H1 (cell line): Measurements from ENCODE around the gene NFX1. TPM values are rescaled to one million over a fixed set of nuclear protein-coding genes. Genes with fewer than 3 reads are reported as not detected.

Experiments
- CTCF ChIA-PET: fragments of 300-600 bp; sonication (Branson Sonifier 250); formaldehyde crosslinking; loops from one replicate; lab custom pipeline; 2021; ENCODE audit not compliant: partially characterized antibody; lab: Charles Lee
- POLR2A ChIA-PET: fragments of 300-600 bp; sonication (Branson Sonifier 250); formaldehyde crosslinking; loops from one replicate; lab custom pipeline; 2021; ENCODE audit warnings: inconsistent platforms; ENCODE audit not compliant: partially characterized antibody; lab: Charles Lee
- DNase-seq, 2 experiments: peaks; one replicate each; pipeline versions ENCODE4 v3.0.0 to v3.0.0-alpha.2; 2010 to 2022; ENCODE audit warnings: low spot score in 2 of 2, low read depth in 1 of 2, mixed read lengths in 1 of 2
- FAIRE-seq: peaks from 2 replicates; lab custom pipeline; 2011; peaks lifted over from hg19 to GRCh38; lab: Jason Lieb, UNC
- H2AFZ ChIP-seq: 2 replicates; pipeline ENCODE4 v1.8.1; 2012; ENCODE audit warnings: low read length, inconsistent platforms
- H2AK5ac ChIP-seq: 2 replicates; pipeline ENCODE4 v1.6.1; 2013; ENCODE audit warnings: low read depth, low read length
- H2BK120ac ChIP-seq: replicated peaks from 2 replicates; pipeline ENCODE3; 2013; ENCODE audit warnings: low read depth, low read length, inconsistent platforms
- H2BK12ac ChIP-seq: 2 replicates; pipeline ENCODE4 v1.6.1; 2013; ENCODE audit warnings: low read depth, low read length
- H2BK15ac ChIP-seq: 2 replicates; pipeline ENCODE4 v1.6.1; 2013; ENCODE audit warnings: low read length
- H2BK20ac ChIP-seq: 2 replicates; pipeline ENCODE4 v1.6.1; 2013; ENCODE audit warnings: low read length
- H2BK5ac ChIP-seq: 2 replicates; pipeline ENCODE4 v1.6.1; 2013; ENCODE audit warnings: low read depth, low read length
- H3K14ac ChIP-seq: 2 replicates; pipeline ENCODE4 v1.6.1; 2013; ENCODE audit warnings: inconsistent platforms; ENCODE audit not compliant: insufficient read length
- H3K18ac ChIP-seq: 2 replicates; pipeline ENCODE4 v1.6.1; 2013; ENCODE audit warnings: low read length; ENCODE audit errors: extremely low read depth
- H3K23ac ChIP-seq: 2 replicates; pipeline ENCODE4 v1.6.1; 2013; ENCODE audit warnings: inconsistent platforms; ENCODE audit not compliant: insufficient read length
- H3K23me2 ChIP-seq: 2 replicates; pipeline ENCODE4 v1.6.1; 2013; ENCODE audit warnings: low read depth, low read length
- H3K27ac ChIP-seq: 2 replicates; pipeline ENCODE4 v1.6.1; 2011; ENCODE audit warnings: low read depth, low read length, inconsistent platforms
- H3K27me3 ChIP-seq, 4 experiments: replicated peaks in 1 of 4; 1 replicate in 1 of 4; 2 replicates in 3 of 4; pipeline versions ENCODE4 v1.6.1 to v1.8.1; 2011 to 2013; ENCODE audit warnings: low read length in 3 of 4, mild to moderate bottlenecking in 3 of 4, inconsistent platforms in 2 of 4, mixed read lengths in 2 of 4, moderate library complexity in 1 of 4; ENCODE audit not compliant: control insufficient read depth in 3 of 4, insufficient read depth in 3 of 4; ENCODE audit errors: extremely low read depth in 1 of 4
- H3K36me3 ChIP-seq, 4 experiments: 2 replicates each; pipeline versions ENCODE4 v1.6.1 to v1.8.1; 2011 to 2013; ENCODE audit warnings: mild to moderate bottlenecking in 4 of 4, low read length in 3 of 4, moderate library complexity in 2 of 4, control low read depth in 1 of 4, inconsistent platforms in 1 of 4; ENCODE audit not compliant: insufficient read depth in 4 of 4, control insufficient read depth in 2 of 4
- H3K4ac ChIP-seq: replicated peaks from 2 replicates; pipeline ENCODE3; 2013; ENCODE audit warnings: low read length, low read depth, mixed read lengths, inconsistent platforms; ENCODE audit not compliant: insufficient read length
- H3K4me1 ChIP-seq, 4 experiments: replicated peaks in 1 of 4; 1 replicate in 1 of 4; 2 replicates in 3 of 4; pipeline versions ENCODE4 v1.6.1 to v1.8.1; 2011 to 2013; ENCODE audit warnings: low read length in 3 of 4, inconsistent platforms in 2 of 4, mixed read lengths in 1 of 4; ENCODE audit not compliant: insufficient read depth in 4 of 4, control insufficient read depth in 3 of 4
- H3K4me2 ChIP-seq, 2 experiments: 2 replicates each; pipeline versions ENCODE4 v1.6.1 to v1.8.1; 2011 to 2013; ENCODE audit warnings: low read depth in 2 of 2, low read length in 2 of 2, control low read depth in 1 of 2, inconsistent platforms in 1 of 2, mild to moderate bottlenecking in 1 of 2; ENCODE audit not compliant: insufficient read depth in 1 of 2
- H3K4me3 ChIP-seq, 4 experiments: fragments of 200-600, 300-600 bp in 1 of 4; sonication (generic), shearing (Covaris generic), sonication (Bioruptor Twin) in 1 of 4; 2 replicates each; pipeline versions ENCODE4 v1.5.1 to v1.8.1; 2011 to 2016; ENCODE audit warnings: low read length in 4 of 4, low read depth in 3 of 4, control low read depth in 2 of 4, inconsistent platforms in 2 of 4, mild to moderate bottlenecking in 2 of 4, mixed read lengths in 1 of 4, moderate library complexity in 1 of 4; ENCODE audit not compliant: insufficient read depth in 2 of 4; ENCODE audit errors: extremely low read depth in 1 of 4
- H3K56ac ChIP-seq: replicated peaks from 2 replicates; pipeline ENCODE3; 2013; ENCODE audit warnings: low read depth, mild to moderate bottlenecking, mixed read lengths, low read length, inconsistent platforms; ENCODE audit not compliant: insufficient read length
- H3K79me1 ChIP-seq: 2 replicates; pipeline ENCODE4 v1.6.1; 2013; ENCODE audit warnings: low read depth, low read length, control low read depth
- H3K79me2 ChIP-seq, 2 experiments: 2 replicates each; pipeline versions ENCODE4 v1.6.1 to v1.8.1; 2012 to 2013; ENCODE audit warnings: low read length in 2 of 2, mild to moderate bottlenecking in 2 of 2, inconsistent platforms in 1 of 2; ENCODE audit not compliant: insufficient read depth in 2 of 2, control insufficient read depth in 1 of 2
- H3K9ac ChIP-seq, 4 experiments: replicated peaks in 1 of 4; 1 replicate in 1 of 4; 2 replicates in 3 of 4; pipeline versions ENCODE4 v1.6.1 to v1.8.1; 2011 to 2013; ENCODE audit warnings: low read depth in 3 of 4, low read length in 3 of 4, control low read depth in 2 of 4, mild to moderate bottlenecking in 2 of 4, moderate library complexity in 2 of 4, inconsistent platforms in 1 of 4; ENCODE audit errors: extremely low read depth in 1 of 4
- H3K9me3 ChIP-seq, 2 experiments: 2 replicates each; pipeline versions ENCODE4 v1.6.1 to v1.8.1; 2012 to 2013; ENCODE audit warnings: mild to moderate bottlenecking in 2 of 2, moderate library complexity in 2 of 2, control low read depth in 1 of 2, inconsistent platforms in 1 of 2, low read depth in 1 of 2, low read length in 1 of 2, mixed read lengths in 1 of 2; ENCODE audit not compliant: insufficient read depth in 2 of 2
- H4K20me1 ChIP-seq, 2 experiments: replicated peaks in 1 of 2; 2 replicates each; pipeline versions ENCODE3 to v1.8.1; 2011 to 2013; ENCODE audit warnings: inconsistent platforms in 2 of 2, low read length in 2 of 2, mild to moderate bottlenecking in 1 of 2; ENCODE audit not compliant: insufficient read depth in 2 of 2, control insufficient read depth in 1 of 2
- H4K5ac ChIP-seq: 2 replicates; pipeline ENCODE4 v1.6.1; 2013; ENCODE audit warnings: low read length, low read depth, mixed read lengths, inconsistent platforms; ENCODE audit not compliant: insufficient read length
- H4K8ac ChIP-seq: 2 replicates; pipeline ENCODE4 v1.8.0; 2013; ENCODE audit warnings: mild to moderate bottlenecking, moderate library complexity, low read length, inconsistent platforms; ENCODE audit not compliant: insufficient read depth; ENCODE audit errors: extremely low read depth
- H4K91ac ChIP-seq: replicated peaks from 2 replicates; pipeline ENCODE3; 2013; ENCODE audit warnings: low read length, mixed read lengths, inconsistent platforms; ENCODE audit not compliant: insufficient read length
- CREB1 ChIP-seq: IDR thresholded peaks from 2 replicates; pipeline ENCODE4 v1.6.1; 2012; ENCODE audit warnings: inconsistent platforms
- E2F6 ChIP-seq: IDR thresholded peaks from 2 replicates; pipeline ENCODE4 v1.6.1; 2012; ENCODE audit warnings: inconsistent platforms
- POLR2A ChIP-seq, 2 experiments: IDR thresholded peaks; 1 replicate in 1 of 2; 2 replicates in 1 of 2; pipeline ENCODE4 v1.6.1; 2011; ENCODE audit warnings: low read depth in 2 of 2, low read length in 2 of 2, mild to moderate bottlenecking in 2 of 2; ENCODE audit errors: control extremely low read depth in 1 of 2
- SP2 ChIP-seq: IDR thresholded peaks from 2 replicates; pipeline ENCODE4 v1.6.1; 2012; ENCODE audit warnings: mild to moderate bottlenecking, low read length, inconsistent platforms
- TAF1 ChIP-seq: IDR thresholded peaks from 2 replicates; pipeline ENCODE4 v1.6.1; 2011; ENCODE audit warnings: mild to moderate bottlenecking, low read depth, low read length
- WGBS, 2 experiments: shearing (Covaris generic) in 1 of 2; methylation state at CpG; one replicate each; pipeline versions ENCODE4 v1.1.6 to v1.1.7; 2013 to 2015; ENCODE audit warnings: low lambda C conversion rate in 2 of 2, mixed read lengths in 2 of 2, inconsistent platforms in 1 of 2, low coverage in 1 of 2, missing lambda C conversion rate in 1 of 2; ENCODE audit not compliant: insufficient replicate concordance in 2 of 2, insufficient coverage in 1 of 2, insufficient read length in 1 of 2; ENCODE audit errors: extremely low coverage in 1 of 2, missing lambda C conversion rate in 1 of 2; 5-methylcytosine and 5-hydroxymethylcytosine counted together
- polyA plus RNA-seq, 7 experiments: library from polyadenylated mRNA; depleted of rRNA in 3 of 7; stranded (reverse) in 5 of 7; unstranded in 2 of 7; fragments of >200 nt in 5 of 7; fragments of 200-250 nt in 2 of 7; gene quantifications; 1 replicate in 5 of 7; 2 replicates in 1 of 7; 4 replicates in 1 of 7; pipeline versions ENCODE4 v1.2.1 to v1.2.3, GENCODE V29; 2011 to 2013; ENCODE audit warnings: missing spikeins in 2 of 7, mixed read lengths in 2 of 7
- total RNA-seq: library from RNA; stranded (reverse); fragmentation: NEBNext Ultra II Directional; extraction: Animal tissue kit (Norgen Biotek cat#: 25700); gene quantifications from 2 replicates; pipeline ENCODE4 v1.2.1, GENCODE V29; 2021

Gene NFX1
- total and polyA plus RNA-seq, 2 of the 8 experiments (the other 6 are each of a cell fraction or from before 2014, with no cell fraction given): 19.4 to 28.4 TPM

GRCh38 chr9:33242609-33243134, 47.6 kb upstream of the NFX1 start:
- no peaks in the 10 kb centered on the region for H3K9me3 ChIP-seq
- H2BK5ac ChIP-seq: no peak overlapping the region
- no peaks in the 10 kb centered on the region for H3K79me2 ChIP-seq
- H3K56ac ChIP-seq: no peak overlapping the region
- no peak overlapping the region for H2AFZ ChIP-seq
- H2BK12ac ChIP-seq: no peak overlapping the region
- H3K27me3 ChIP-seq: no peaks in the 10 kb centered on the region
- H2BK15ac ChIP-seq: no peak overlapping the region
- no peak overlapping the region for H3K27ac ChIP-seq
- H3K23me2 ChIP-seq: no peaks in the 10 kb centered on the region
- WGBS, 2 experiments: 81% methylated on average over 6 of the region's 6 CpGs; no CpG with 5 or more reads in 1 of the 2 experiments
- no peak overlapping the region for H4K91ac ChIP-seq
- no peak overlapping the region for H3K4me2 ChIP-seq
- H4K8ac ChIP-seq: no peak overlapping the region
- no peaks in the 10 kb centered on the region for H3K36me3 ChIP-seq
- no peak overlapping the region for H3K14ac ChIP-seq
- no peaks in the 10 kb centered on the region for H3K79me1 ChIP-seq
- POLR2A ChIA-PET: interaction anchor here (0.7 to 2.4 kb wide), 4 partner anchors 9 to 217 kb away, joined by 4 to 7 read pairs (median 5); partner anchors contain the start of gene DNAJA1
- no peak overlapping the region for H3K4ac ChIP-seq
- no peak for FAIRE-seq
- no peak overlapping the region for H2BK20ac ChIP-seq
- no peaks in the 10 kb centered on the region for H4K20me1 ChIP-seq
- DNase-seq: no peak
- H4K5ac ChIP-seq: no peak overlapping the region
- H2AK5ac ChIP-seq: no peak overlapping the region
- H3K18ac ChIP-seq: no peak overlapping the region
- CTCF ChIA-PET: interaction anchor here (1.4 to 2.2 kb wide), 2 partner anchors 10 to 17 kb away, joined by 5 to 8 read pairs; no protein-coding TSS in a partner anchor
- no peak overlapping the region for H2BK120ac ChIP-seq
- no peak overlapping the region for H3K4me3 ChIP-seq
- no peak overlapping the region for H3K23ac ChIP-seq
- no peak overlapping the region for H3K9ac ChIP-seq
- H3K4me1 ChIP-seq: no peaks in the 10 kb centered on the region
- TF ChIP-seq TAF1 (no peak), SP2 (no peak), E2F6 (no peak), CREB1 (no peak), POLR2A (IDR thresholded peaks at IDR 0.05; ENCODE audit: control extremely low read depth in 1 of 2, low read depth in 2 of 2, low read length in 2 of 2) (no peak)
